ENCODE measurements around the gene SLC43A1. TPM values are rescaled to one million over a fixed set of nuclear protein-coding genes. Genes with fewer than 3 reads are reported as not detected.

SLC43A1 gene
- total RNA-seq, 1 experiment from 2014 or later = 12.5 TPM

GRCh38 chr11:57487920-57488659 is 27.4 kb downstream of the SLC43A1 start:
- CTCF ChIA-PET = no interaction called here
- TF ChIP-seq, protein P1, sequence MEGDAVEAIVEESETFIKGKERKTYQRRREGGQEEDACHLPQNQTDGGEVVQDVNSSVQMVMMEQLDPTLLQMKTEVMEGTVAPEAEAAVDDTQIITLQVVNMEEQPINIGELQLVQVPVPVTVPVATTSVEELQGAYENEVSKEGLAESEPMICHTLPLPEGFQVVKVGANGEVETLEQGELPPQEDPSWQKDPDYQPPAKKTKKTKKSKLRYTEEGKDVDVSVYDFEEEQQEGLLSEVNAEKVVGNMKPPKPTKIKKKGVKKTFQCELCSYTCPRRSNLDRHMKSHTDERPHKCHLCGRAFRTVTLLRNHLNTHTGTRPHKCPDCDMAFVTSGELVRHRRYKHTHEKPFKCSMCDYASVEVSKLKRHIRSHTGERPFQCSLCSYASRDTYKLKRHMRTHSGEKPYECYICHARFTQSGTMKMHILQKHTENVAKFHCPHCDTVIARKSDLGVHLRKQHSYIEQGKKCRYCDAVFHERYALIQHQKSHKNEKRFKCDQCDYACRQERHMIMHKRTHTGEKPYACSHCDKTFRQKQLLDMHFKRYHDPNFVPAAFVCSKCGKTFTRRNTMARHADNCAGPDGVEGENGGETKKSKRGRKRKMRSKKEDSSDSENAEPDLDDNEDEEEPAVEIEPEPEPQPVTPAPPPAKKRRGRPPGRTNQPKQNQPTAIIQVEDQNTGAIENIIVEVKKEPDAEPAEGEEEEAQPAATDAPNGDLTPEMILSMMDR (IDR thresholded peaks at IDR 0.05; ENCODE audit: unreplicated experiment) = no peak
- BruUV-seq (replicated peaks) = no TSS peak
- no peak for DNase-seq
- intact Hi-C loops (cut with micrococcal nuclease; ENCODE audit: unreplicated experiment) = no loop called here
- H3K4me3 Mint-ChIP-seq (ENCODE audit: low read depth, unreplicated experiment) = no peak overlapping the region
- peaks cover 8% of the 10 kb centered on the region for H3K36me3 Mint-ChIP-seq (ENCODE audit: insufficient read depth, unreplicated experiment)
- H3K27me3 Mint-ChIP-seq (ENCODE audit: unreplicated experiment) = no peaks in the 10 kb centered on the region
- H3K4me1 Mint-ChIP-seq (ENCODE audit: low read depth, unreplicated experiment) = peaks cover 1% of the 10 kb centered on the region
- H3K27ac Mint-ChIP-seq (ENCODE audit: unreplicated experiment) = no peak overlapping the region
- H3K9me3 Mint-ChIP-seq (ENCODE audit: low read depth, unreplicated experiment) = no peaks in the 10 kb centered on the region

- no peaks in the 10 kb centered on the region for H3K4me1 Mint-ChIP-seq (ENCODE audit: low read depth, unreplicated experiment)
- peaks cover 6% of the 10 kb centered on the region for H3K36me3 Mint-ChIP-seq (ENCODE audit: insufficient read depth, unreplicated experiment)
- no TSS peak for BruUV-seq (replicated peaks)
- no peaks in the 10 kb centered on the region for H3K9me3 Mint-ChIP-seq (ENCODE audit: low read depth, unreplicated experiment)
- TF ChIP-seq, protein P1 (IDR thresholded peaks at IDR 0.05; ENCODE audit: unreplicated experiment) = no peak
- DNase-seq = no peak
- no peaks in the 10 kb centered on the region for H3K27me3 Mint-ChIP-seq (ENCODE audit: unreplicated experiment)
- CTCF ChIA-PET = no interaction called here
- H3K27ac Mint-ChIP-seq (ENCODE audit: unreplicated experiment) = no peak overlapping the region
- no peak overlapping the region for H3K4me3 Mint-ChIP-seq (ENCODE audit: low read depth, unreplicated experiment)
- intact Hi-C loops (cut with micrococcal nuclease; ENCODE audit: unreplicated experiment) = no loop called here
These were observed 28.3 kb downstream of the SLC43A1 start for GRCh38 chr11:57487021-57487778.

DNA sequence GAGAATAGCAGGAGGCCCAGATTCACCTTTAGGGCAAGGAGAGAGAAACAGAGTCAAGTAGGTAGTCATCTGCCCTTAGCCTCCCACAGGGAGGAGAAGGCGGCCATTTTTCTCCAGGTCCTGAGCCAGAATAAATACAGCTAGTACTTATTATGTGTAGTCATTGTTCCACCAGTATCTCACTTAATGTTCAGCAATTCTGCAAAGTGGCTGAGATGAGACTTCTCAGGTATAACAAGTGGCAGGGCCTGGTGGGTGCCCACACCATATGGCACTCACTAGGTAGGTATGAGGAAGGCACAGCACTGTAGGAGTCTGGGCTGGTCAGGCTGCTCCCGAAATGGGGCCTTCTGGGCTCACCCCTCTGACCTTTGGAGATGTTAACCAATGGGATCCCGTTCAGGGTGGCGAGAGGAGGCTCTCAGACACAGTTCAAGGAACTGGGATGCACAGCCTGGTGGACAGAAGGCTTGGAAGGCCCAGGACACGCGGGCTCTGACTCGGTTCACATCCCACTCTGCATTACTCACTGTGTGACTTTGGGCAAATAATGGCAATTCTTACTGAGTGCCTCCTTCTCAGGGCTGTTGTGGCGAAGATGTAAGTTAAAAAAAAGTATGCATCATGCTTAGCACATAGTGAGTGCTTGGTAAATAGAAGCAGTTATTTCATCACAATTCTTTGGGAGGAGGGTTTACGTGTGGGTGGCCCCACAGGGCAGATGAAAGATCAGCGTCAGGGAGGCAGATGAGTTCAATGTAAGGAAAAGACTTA is 30.1 kb downstream of the SLC43A1 start:
- Mint-ChIP-seq H3K9me3 (ENCODE audit: low read depth, unreplicated experiment) (no peaks in the 10 kb centered on the region), H3K4me3 (ENCODE audit: low read depth, unreplicated experiment) (no peak overlapping the region), H3K27me3 (ENCODE audit: unreplicated experiment) (no peaks in the 10 kb centered on the region), H3K27ac (ENCODE audit: unreplicated experiment) (no peak overlapping the region), H3K4me1 (ENCODE audit: low read depth, unreplicated experiment) (peaks cover 1% of the 10 kb centered on the region), H3K36me3 (ENCODE audit: insufficient read depth, unreplicated experiment) (peaks cover 6% of the 10 kb centered on the region)
- CTCF ChIA-PET = no interaction called here
- no TSS peak for BruUV-seq (replicated peaks)
- TF ChIP-seq, protein P1 (IDR thresholded peaks at IDR 0.05; ENCODE audit: unreplicated experiment) = no peak
- intact Hi-C loops (cut with micrococcal nuclease; ENCODE audit: unreplicated experiment) = no loop called here
- no peak for DNase-seq

DNA sequence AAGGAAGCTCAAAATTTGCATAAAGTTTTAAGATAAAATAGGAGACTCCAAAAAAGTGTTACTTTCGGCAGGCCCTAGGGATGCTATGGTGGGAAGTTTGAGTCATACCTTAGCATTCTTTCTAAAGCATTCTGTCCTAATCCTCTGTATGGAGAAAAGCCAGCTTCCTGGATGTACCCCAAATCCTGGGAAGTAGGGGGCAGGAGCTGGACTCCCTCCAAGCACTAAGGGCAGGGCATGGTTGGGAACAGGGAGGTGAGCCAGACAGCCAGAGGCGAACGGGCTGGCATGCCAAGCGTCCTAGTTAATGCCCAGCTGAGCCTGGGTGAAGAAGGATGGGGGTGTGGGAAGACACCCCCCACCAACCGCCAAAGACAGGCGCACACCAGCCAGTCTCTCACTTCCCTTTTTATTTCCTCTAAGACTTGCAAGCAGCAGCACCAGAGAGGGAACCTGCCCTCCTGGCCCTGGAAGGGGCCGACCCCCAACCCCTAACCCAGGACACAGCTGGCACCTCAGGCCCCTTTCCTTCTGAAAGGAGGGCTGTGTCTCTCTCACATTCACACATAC is 31.3 kb downstream of the SLC43A1 start:
- H3K4me1 Mint-ChIP-seq (ENCODE audit: low read depth, unreplicated experiment) = peaks cover 7% of the 10 kb centered on the region
- TF ChIP-seq, protein P1 (IDR thresholded peaks at IDR 0.05; ENCODE audit: unreplicated experiment) = no peak
- peaks cover 6% of the 10 kb centered on the region for H3K36me3 Mint-ChIP-seq (ENCODE audit: insufficient read depth, unreplicated experiment)
- no peak overlapping the region for H3K27ac Mint-ChIP-seq (ENCODE audit: unreplicated experiment)
- no TSS peak for BruUV-seq (replicated peaks)
- intact Hi-C loops (cut with micrococcal nuclease; ENCODE audit: unreplicated experiment) = no loop called here
- DNase-seq = no peak
- CTCF ChIA-PET = no interaction called here
- no peak overlapping the region for H3K4me3 Mint-ChIP-seq (ENCODE audit: low read depth, unreplicated experiment)
- no peaks in the 10 kb centered on the region for H3K9me3 Mint-ChIP-seq (ENCODE audit: low read depth, unreplicated experiment)
- no peaks in the 10 kb centered on the region for H3K27me3 Mint-ChIP-seq (ENCODE audit: unreplicated experiment)
